ENCODE results near the gene ZNF669.

DNA sequence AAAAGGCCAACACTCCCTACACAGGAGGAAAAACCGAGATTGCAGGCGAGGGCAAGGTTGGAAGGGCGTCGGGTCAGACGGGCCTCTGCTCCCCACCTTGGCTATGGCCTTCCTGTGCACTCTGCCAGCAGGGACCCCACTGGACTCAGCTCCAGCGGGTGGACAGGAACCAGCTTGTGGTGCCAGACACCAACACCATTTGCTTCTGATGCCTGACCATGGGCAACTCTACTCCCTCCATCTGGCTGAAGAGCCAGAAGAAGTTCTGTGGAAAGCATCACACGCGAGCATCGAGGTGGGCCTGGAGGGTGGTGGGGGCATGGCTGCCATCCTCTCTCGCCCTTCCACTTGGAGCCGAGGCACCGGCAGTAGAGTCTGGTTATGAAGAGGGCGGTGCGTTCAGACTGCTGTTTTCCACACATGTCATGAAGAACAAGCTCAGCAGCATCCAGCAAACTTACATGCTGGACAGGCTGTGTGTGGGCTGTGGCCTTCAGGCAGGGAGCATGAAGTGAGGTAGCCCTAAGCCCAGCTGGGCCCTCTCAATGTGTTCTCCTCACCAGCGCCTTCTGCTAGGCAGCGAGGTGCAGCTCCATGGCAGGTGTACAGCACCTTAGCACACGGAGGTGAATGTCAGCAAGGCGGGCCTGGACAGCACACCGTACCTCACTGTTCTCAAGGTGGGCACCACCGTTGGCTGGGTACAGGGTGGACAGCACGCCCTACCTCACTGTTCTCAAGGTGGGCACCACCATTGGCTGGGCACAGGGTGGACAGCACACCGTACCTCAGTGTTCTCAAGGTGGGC lies 15.6 kb upstream of the ZNF669 start:
- TF ChIP-seq FOXK2 (IDR thresholded peaks at IDR 0.05) (no peak), FOXM1 (IDR thresholded peaks at IDR 0.05; ENCODE audit: borderline replicate concordance) (no peak), HDGF (IDR thresholded peaks at IDR 0.05; ENCODE audit: borderline replicate concordance) (no peak), BHLHE40 (IDR thresholded peaks at IDR 0.05; ENCODE audit: borderline replicate concordance) (no peak), SP1 (IDR thresholded peaks at IDR 0.05) (no peak), ELF4 (IDR thresholded peaks at IDR 0.05) (no peak), TARDBP (IDR thresholded peaks at IDR 0.05) (no peak), PKNOX1 (IDR thresholded peaks at IDR 0.05) (no peak)
